Panc1 (cell line): ENCODE measurements around the gene MAT2B. TPM values are rescaled to one million over a fixed set of nuclear protein-coding genes. Genes with fewer than 3 reads are reported as not detected.

Experiments used
- ATAC-seq: fragments of 200-7000 bp; cut with Tn5 transposase; 2 replicates; pipeline ENCODE4 v1.9.1; 2020; ENCODE audit warnings: mild to moderate bottlenecking, moderate library complexity
- BruUV-seq: library from RNA; stranded (reverse); fragments of 400-500 nt; replicated peaks from 2 replicates; lab custom pipeline; 2021; lab: Mats Ljungman, UMichigan
- CTCF ChIA-PET: fragments of 300-600 bp; sonication (Branson Sonifier 250); formaldehyde crosslinking; loops from one replicate; lab custom pipeline; 2022; ENCODE audit warnings: antibody characterized with exemption; lab: Charles Lee
- POLR2A ChIA-PET: fragments of 300-600 bp; sonication (Branson Sonifier 250); formaldehyde crosslinking; loops from one replicate; lab custom pipeline; 2022; ENCODE audit warnings: antibody characterized with exemption; lab: Charles Lee
- DNase-seq: peaks from one replicate; pipeline ENCODE4 v3.0.0-alpha.2; 2010; ENCODE audit warnings: low read depth, low spot score
- H3K27ac ChIP-seq: 2 replicates; pipeline ENCODE4 v1.5.1; 2011; ENCODE audit warnings: mild to moderate bottlenecking, low read length, inconsistent platforms
- H3K27me3 ChIP-seq: fragments of 200-500 bp; sonication (Bioruptor generic); 2 replicates; pipeline ENCODE4 v1.6.0; 2014; ENCODE audit warnings: low read length, inconsistent platforms; ENCODE audit not compliant: control insufficient read depth, insufficient read depth
- H3K36me3 ChIP-seq: fragments of 200-500 bp; sonication (Bioruptor generic); 2 replicates; pipeline ENCODE4 v1.5.1; 2014; ENCODE audit warnings: inconsistent platforms, mild to moderate bottlenecking, low read length, moderate library complexity; ENCODE audit not compliant: control insufficient read depth, insufficient read depth
- H3K4me1 ChIP-seq: 2 replicates; pipeline ENCODE4 v1.5.1; 2011; ENCODE audit warnings: inconsistent platforms, mild to moderate bottlenecking, low read length, moderate library complexity; ENCODE audit not compliant: control insufficient read depth, insufficient read depth
- H3K4me3 ChIP-seq, 2 experiments: 2 replicates each; pipeline ENCODE4 v1.5.1; 2011 to 2012; ENCODE audit warnings: low read depth in 2 of 2, low read length in 2 of 2, mild to moderate bottlenecking in 2 of 2, inconsistent platforms in 1 of 2, moderate library complexity in 1 of 2
- H3K9me3 ChIP-seq: fragments of 200-500 bp; sonication (Bioruptor generic); 2 replicates; pipeline ENCODE4 v1.5.1; 2014; ENCODE audit warnings: low read depth, mild to moderate bottlenecking, inconsistent platforms, low read length, moderate library complexity; ENCODE audit not compliant: control insufficient read depth, insufficient read depth
- CTCF ChIP-seq: fragments of 450-650 bp; IDR thresholded peaks from 2 replicates; pipeline ENCODE4 v1.5.1; 2017; ENCODE audit warnings: mild to moderate bottlenecking
- POLR2AphosphoS5 ChIP-seq: IDR thresholded peaks from 2 replicates; pipeline ENCODE4 v1.6.1; 2012; ENCODE audit warnings: mild to moderate bottlenecking, low read depth, low read length, moderate library complexity
- REST ChIP-seq, 2 experiments: IDR thresholded peaks; 2 replicates each; pipeline ENCODE4 v1.6.1; 2011 to 2012; ENCODE audit warnings: low read depth in 2 of 2, control low read depth in 1 of 2, low read length in 1 of 2, mild to moderate bottlenecking in 1 of 2, moderate library complexity in 1 of 2; ENCODE audit not compliant: insufficient read depth in 1 of 2
- SIN3A ChIP-seq: IDR thresholded peaks from 2 replicates; pipeline ENCODE4 v1.6.1; 2012; ENCODE audit warnings: low read depth, mild to moderate bottlenecking, low read length, moderate library complexity, borderline replicate concordance; ENCODE audit not compliant: insufficient read depth
- in situ Hi-C: cut with HindIII; loops from 2 replicates; pipeline ENCODE4 v1.10.0; 2016; ENCODE audit warnings: low sequenced_read_pairs, low pct_unique_long_range_greater_than_20kb
- intact Hi-C: fragments of 100-400 bp; cut with micrococcal nuclease; formaldehyde crosslinking; loops from one replicate; pipeline ENCODE4 v1.10.0; 2022; ENCODE audit not compliant: unreplicated experiment
- total RNA-seq: library from RNA; stranded (reverse); gene quantifications from one replicate; pipeline ENCODE4 v1.2.1, GENCODE V29; 2021; ENCODE audit not compliant: unreplicated experiment

MAT2B gene
- total RNA-seq, 1 experiment from 2014 or later: 52.1 TPM

- no peaks in the 10 kb centered on the region for H3K27me3 ChIP-seq
- peak overlapping the region; percentile 88 to 94; a peak in 3 of 4 replicates for H3K4me3 ChIP-seq
- in situ Hi-C loops: no loop called here
- TF ChIP-seq SIN3A (no peak), REST (IDR thresholded peaks at IDR 0.05; ENCODE audit: insufficient read depth in 1 of 2, low read depth in 2 of 2, low read length in 1 of 2) (no peak), CTCF (no peak), POLR2AphosphoS5 (no peak)
- H3K27ac ChIP-seq: peak overlapping the region; percentile 99
- peaks cover 12% of the 10 kb centered on the region; the same call in 1 of the 2 replicates for H3K4me1 ChIP-seq
- BruUV-seq: no TSS peak
- no peak for ATAC-seq
- H3K9me3 ChIP-seq: no peaks in the 10 kb centered on the region
- ChIA-PET CTCF (no interaction called here), POLR2A (interaction anchor here (1.0 kb wide), 1 partner anchor 42 kb away, joined by 12 read pairs; the partner anchor contains the start of genes HMMR and NUDCD2)
- no peak for DNase-seq
- H3K36me3 ChIP-seq: peaks cover 6% of the 10 kb centered on the region; the same call in 1 of the 2 replicates
- intact Hi-C loops: no loop called here
Observed at GRCh38 chr5:163502521-163502920, 2.9 kb upstream of the MAT2B start.

- Histone ChIP-seq H3K27ac (peak overlapping the region; percentile 99), H3K9me3 (no peaks in the 10 kb centered on the region), H3K27me3 (no peaks in the 10 kb centered on the region), H3K4me1 (peaks cover 18% of the 10 kb centered on the region; the same call in 1 of the 2 replicates), H3K4me3 (peak overlapping the region; percentile 88 to 94), H3K36me3 (peaks cover 6% of the 10 kb centered on the region; the same call in 1 of the 2 replicates)
- intact Hi-C loops: no loop called here
- ChIA-PET CTCF (no interaction called here), POLR2A (interaction anchor here (1.0 kb wide), 1 partner anchor 43 kb away, joined by 12 read pairs; the partner anchor contains the start of genes HMMR and NUDCD2)
- BruUV-seq: no TSS peak
- in situ Hi-C loops: no loop called here
- DNase-seq (no peak), ATAC-seq (0 out of 2 replicates have a peak, but pooled peaks have one; percentile 7)
- TF ChIP-seq REST (IDR thresholded peaks at IDR 0.05; ENCODE audit: insufficient read depth in 1 of 2, low read depth in 2 of 2, low read length in 1 of 2) (no peak), SIN3A (no peak), CTCF (peak; percentile 58)
Observed at GRCh38 chr5:163503106-163504078, 2.0 kb upstream of the MAT2B start.
